Inferior parietal cortex (tissue), 1 donor: ENCODE results near the gene PEX5L.
"Not testable (repeated sequence)": the region's sequence is repeated elsewhere in the genome, so short reads cannot be mapped to it uniquely, and the experiment has no call there.

Experiments used
- DNase-seq: peaks from one replicate; pipeline ENCODE4 v3.0.0-alpha.2; 2016; ENCODE audit errors: extremely low spot score

Gene PEX5L

GRCh38 chr3:179837374-179837773 is 199.4 kb downstream of the PEX5L start:
- DNase-seq, result peak; percentile 68

- no peak for DNase-seq
Observed at GRCh38 chr3:179833294-179833693, 203.4 kb downstream of the PEX5L start.

- DNase-seq, result no peak
Observed at GRCh38 chr3:179832333-179832854, 204.3 kb downstream of the PEX5L start.

GRCh38 chr3:179829401-179829800 is 207.3 kb downstream of the PEX5L start:
- DNase-seq, result no peak

GRCh38 chr3:179828738-179829137 is 208.0 kb downstream of the PEX5L start:
- DNase-seq, result no peak

- DNase-seq, result no peak
Observed at GRCh38 chr3:179826247-179826637, 210.5 kb downstream of the PEX5L start.

- DNase-seq, result no peak
Observed at GRCh38 chr3:179825527-179826246, 211.1 kb downstream of the PEX5L start.

- no peak for DNase-seq
Observed at GRCh38 chr3:179822296-179822695, 214.4 kb downstream of the PEX5L start.

GRCh38 chr3:179819379-179819778 is 217.4 kb downstream of the PEX5L start:
- no peak for DNase-seq

GRCh38 chr3:179812096-179812382 is 224.7 kb downstream of the PEX5L start:
- no peak for DNase-seq

- DNase-seq, result peak; percentile 86
Observed at GRCh38 chr3:179811321-179812095, 225.2 kb downstream of the PEX5L start.

- DNase-seq, result no peak
Observed at GRCh38 chr3:179809639-179810038, 227.1 kb downstream of the PEX5L start.

GRCh38 chr3:179807588-179807987 is 229.1 kb downstream of the PEX5L start:
- no peak for DNase-seq

GRCh38 chr3:179806177-179806576 is 230.6 kb downstream of the PEX5L start:
- DNase-seq, result no peak

GRCh38 chr3:179801856-179802255 is 234.9 kb downstream of the PEX5L start:
- DNase-seq, result no peak

GRCh38 chr3:179801263-179801662 is 235.5 kb downstream of the PEX5L start:
- DNase-seq, result no peak

- DNase-seq, result no peak
Observed at GRCh38 chr3:179797192-179797591, 239.5 kb downstream of the PEX5L start.

GRCh38 chr3:179796421-179796820 is 240.3 kb downstream of the PEX5L start:
- DNase-seq, result no peak

GRCh38 chr3:179794355-179794754 is 242.4 kb downstream of the PEX5L start:
- no peak for DNase-seq

GRCh38 chr3:179791793-179792192 is 244.9 kb downstream of the PEX5L start:
- DNase-seq, result no peak

- DNase-seq, result no peak
Observed at GRCh38 chr3:179788996-179789395, 247.7 kb downstream of the PEX5L start.

- DNase-seq, result not testable (repeated sequence)
Observed at GRCh38 chr3:179782841-179783240, 253.9 kb downstream of the PEX5L start.

GRCh38 chr3:179775416-179776122 is 261.2 kb downstream of the PEX5L start:
- DNase-seq, result no peak
